Activated naive CD4-positive, alpha-beta T cell treated with anti-CD3 and anti-CD28 coated beads, Interleukin-2, amount 50 U/mL, for 24 hours (primary cell): ENCODE data around the gene ZBED1.
"Not testable (repeated sequence)": the region's sequence is repeated elsewhere in the genome, so short reads cannot be mapped to it uniquely, and the experiment has no call there.

ENCODE experiments used
- H3K27ac Mint-ChIP-seq: one replicate; pipeline ENCODE4 v1.8.0; 2021; ENCODE audit warnings: mild to moderate bottlenecking, mixed read lengths
- H3K27me3 Mint-ChIP-seq: one replicate; pipeline ENCODE4 v1.8.0; 2021; ENCODE audit warnings: mixed read lengths
- H3K36me3 Mint-ChIP-seq: one replicate; pipeline ENCODE4 v1.8.0; 2021; ENCODE audit warnings: mixed read lengths
- H3K4me1 Mint-ChIP-seq: one replicate; pipeline ENCODE4 v1.8.0; 2021; ENCODE audit warnings: mixed read lengths
- H3K4me3 Mint-ChIP-seq: one replicate; pipeline ENCODE4 v1.8.0; 2021; ENCODE audit warnings: mild to moderate bottlenecking, mixed read lengths
- H3K9me3 Mint-ChIP-seq: one replicate; pipeline ENCODE4 v1.8.0; 2021; ENCODE audit warnings: mixed read lengths

Gene ZBED1

DNA sequence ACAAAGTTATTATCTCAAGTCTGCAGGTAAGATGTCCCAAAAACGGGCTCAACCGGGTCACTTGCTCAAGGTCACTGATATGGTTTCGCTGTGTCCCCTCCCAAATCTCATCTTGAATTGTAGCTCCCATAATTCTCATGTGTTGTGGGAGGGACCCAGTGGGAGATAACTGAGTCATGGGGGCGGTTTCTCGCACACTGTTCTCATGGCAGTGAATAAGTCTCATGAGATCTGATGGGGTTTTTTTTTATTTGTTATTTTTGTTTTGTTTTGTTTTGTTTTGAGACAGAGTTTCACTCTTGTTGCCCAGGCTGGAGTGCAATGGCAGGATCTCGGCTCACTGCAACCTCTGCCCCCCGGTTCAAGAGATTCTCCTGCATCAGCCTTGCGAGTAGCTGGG lies 4.6 kb upstream of the ZBED1 start:
- H3K27ac Mint-ChIP-seq, H3K36me3 Mint-ChIP-seq, H3K9me3 Mint-ChIP-seq, H3K4me3 Mint-ChIP-seq, H3K27me3 Mint-ChIP-seq, H3K4me1 Mint-ChIP-seq: not testable (repeated sequence)

DNA sequence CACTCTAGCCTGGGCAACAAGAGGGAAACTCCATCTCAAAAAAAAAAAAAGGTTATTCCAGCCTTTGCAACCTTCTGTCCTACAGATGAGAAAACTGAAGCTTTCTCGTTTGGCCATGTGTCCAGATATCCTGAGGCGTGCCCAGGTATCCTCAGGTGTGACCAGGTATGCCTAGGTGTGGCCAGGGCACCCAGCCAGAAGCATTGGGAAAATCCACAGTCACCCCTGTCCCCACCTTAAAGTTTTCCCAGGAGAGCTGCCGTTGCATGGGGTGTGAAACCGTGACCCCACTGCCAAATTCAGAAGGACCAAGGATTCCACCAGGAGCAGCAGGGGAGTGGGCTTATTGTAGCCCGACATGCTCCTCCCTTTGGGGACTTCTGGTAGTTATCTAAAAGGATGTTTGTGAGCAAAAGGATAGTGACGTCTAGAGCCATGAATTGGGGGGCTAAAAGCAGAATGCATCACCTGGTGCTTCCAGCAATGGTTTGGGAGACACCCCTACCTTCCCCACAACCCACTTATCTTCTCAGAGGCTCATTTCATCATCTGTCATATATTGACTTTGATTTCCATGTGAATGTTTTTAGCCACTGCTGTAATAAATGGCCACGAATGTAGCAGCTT lies 4.0 kb upstream of the ZBED1 start:
- Mint-ChIP-seq H3K4me3 (no peak overlapping the region), H3K36me3 (no peaks in the 10 kb centered on the region), H3K9me3 (no peaks in the 10 kb centered on the region), H3K27me3 (no peaks in the 10 kb centered on the region), H3K27ac (no peak overlapping the region), H3K4me1 (peaks cover 3% of the 10 kb centered on the region)

DNA sequence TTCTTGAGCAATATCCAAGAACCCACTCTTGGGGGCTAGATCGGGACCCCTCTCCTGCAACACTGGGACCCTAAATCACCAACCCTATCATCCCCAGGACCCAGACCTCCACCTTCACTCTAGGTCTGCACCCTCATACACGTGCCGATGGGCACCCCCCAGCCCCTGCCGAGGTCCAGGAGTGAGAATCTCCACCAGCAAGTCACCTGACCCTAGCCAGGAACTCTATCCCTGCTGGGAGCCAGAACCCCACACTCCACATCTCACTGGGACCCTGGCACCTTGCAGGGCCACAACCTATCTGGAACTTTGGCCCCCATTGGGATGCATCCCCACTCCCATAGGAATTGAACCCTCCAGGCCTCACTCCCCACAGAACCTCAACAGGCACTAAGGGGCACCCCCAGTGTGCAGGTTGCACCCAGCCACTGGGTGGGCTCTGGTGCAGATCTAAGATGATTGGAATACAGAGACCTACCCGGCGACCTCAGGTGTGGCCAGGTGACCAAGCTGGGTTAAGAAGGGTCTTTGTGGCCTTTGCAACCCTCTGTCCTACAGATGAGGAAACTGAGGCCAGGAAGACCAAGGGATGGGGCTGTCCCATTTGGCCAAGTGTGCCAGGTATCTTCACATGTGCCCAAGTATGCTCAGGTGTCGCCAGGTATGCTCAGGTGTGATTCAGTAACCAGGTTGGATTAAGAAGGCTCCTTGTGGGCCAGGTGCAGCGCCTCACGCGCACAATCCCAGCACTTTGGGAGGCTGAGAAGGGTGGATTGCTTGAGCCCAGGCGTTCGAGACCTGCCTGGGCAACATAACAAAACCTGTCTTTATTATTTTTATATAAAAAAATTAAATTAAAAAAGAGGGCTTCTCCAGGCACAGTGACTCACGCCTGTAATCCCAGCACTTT lies 3.1 kb upstream of the ZBED1 start:
- Mint-ChIP-seq H3K27ac (no peak overlapping the region), H3K4me1 (peaks cover 12% of the 10 kb centered on the region), H3K36me3 (no peaks in the 10 kb centered on the region), H3K4me3 (no peak overlapping the region), H3K27me3 (no peaks in the 10 kb centered on the region), H3K9me3 (no peaks in the 10 kb centered on the region)

DNA sequence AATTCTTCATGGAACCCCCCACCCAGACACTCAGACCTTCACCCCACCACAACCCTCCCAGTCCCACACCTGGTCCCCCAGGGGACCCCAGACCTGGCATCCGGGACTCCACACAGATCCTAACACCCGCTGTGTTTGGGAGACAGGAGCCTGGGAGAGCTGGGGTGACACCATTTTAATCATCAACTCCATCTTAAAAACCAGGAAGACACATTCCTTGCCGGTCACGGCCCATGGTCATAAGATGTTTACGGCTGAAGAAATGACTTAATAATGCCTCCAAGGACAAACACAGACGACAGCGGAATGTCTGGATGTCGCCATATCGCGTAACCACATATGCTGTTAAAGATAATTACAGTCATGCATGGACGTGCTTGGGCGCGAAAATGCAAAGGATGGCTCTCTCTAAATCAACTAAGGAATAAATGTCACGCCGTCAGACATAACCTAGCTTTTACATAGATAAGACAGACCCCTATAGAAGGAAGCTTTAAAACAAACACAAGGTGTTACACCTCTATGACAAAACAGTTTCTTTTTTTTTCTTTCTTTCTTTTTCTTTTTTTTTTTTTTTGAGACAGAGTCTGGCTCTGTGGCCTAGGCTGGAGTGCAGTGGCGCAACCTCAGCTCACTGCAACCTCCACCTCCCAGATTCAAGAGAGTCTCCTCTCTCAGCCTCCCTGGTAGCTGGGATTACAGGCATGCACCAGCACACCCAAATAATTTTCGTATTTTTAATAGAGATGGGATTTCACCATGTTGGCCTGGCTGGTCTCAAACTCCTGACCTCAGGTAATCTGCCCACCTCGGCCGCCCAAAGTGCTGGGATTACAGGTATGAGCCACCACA lies 2.1 kb upstream of the ZBED1 start:
- Mint-ChIP-seq H3K4me1 (peaks cover 22% of the 10 kb centered on the region), H3K4me3 (no peak overlapping the region), H3K27me3 (no peaks in the 10 kb centered on the region), H3K36me3 (no peaks in the 10 kb centered on the region), H3K27ac (no peak overlapping the region), H3K9me3 (no peaks in the 10 kb centered on the region)

DNA sequence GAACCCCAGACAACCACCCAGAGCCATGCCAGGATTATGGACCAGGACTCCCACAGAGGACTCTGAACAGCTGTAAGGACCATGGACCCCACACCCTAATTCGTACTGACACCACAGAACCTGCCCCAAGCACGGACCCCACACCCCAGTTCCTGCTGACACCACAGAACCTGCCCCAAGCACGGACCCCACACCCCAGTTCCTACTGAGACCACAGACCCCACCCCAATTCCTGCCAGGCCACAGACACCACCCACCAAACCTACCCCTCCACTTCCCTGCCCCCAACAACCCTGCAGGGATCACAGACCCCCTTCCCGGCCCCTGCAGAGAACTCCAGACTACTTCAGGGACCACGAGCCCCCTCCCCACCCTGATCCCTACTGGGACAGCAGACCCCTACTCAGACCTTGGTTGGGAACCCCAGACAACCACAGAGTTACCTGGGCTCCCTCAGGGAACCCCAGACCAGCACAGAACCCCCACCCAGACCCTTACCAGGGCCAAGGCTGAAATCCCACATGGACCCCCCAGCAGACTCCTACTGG lies 1.4 kb upstream of the ZBED1 start:
- Mint-ChIP-seq H3K4me3 (peak overlapping the region; percentile 63), H3K9me3 (no peaks in the 10 kb centered on the region), H3K27ac (peak overlapping the region; percentile 80), H3K36me3 (no peaks in the 10 kb centered on the region), H3K27me3 (no peaks in the 10 kb centered on the region), H3K4me1 (peaks cover 27% of the 10 kb centered on the region)

DNA sequence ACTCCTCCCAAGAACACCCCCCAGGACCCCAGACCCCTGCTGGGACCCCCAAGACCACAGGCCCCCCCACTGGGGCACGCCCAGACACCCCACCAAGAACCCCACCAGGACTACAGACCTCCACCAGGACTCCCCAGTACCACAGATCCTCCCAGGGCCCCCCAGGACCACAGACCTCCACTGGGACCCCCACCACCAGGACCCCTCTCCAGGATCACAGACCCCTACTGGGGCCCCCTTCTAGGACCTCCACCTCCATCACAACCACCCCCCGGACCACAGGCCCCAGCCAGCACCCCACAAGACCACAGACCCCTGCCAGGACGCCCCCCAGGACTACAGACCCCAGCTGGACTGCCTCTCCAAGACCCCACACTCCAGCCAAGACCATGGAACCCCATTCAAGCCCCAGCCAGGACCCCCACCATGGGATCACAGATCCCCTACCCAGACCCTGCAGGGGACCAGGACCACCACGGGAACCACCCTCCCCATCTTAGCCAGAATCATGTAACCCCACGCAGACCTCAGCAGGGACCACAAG lies 855 bp upstream of the ZBED1 start:
- Mint-ChIP-seq H3K36me3 (no peaks in the 10 kb centered on the region), H3K9me3 (no peaks in the 10 kb centered on the region), H3K4me1 (peaks cover 27% of the 10 kb centered on the region), H3K27ac (peak overlapping the region; percentile 80), H3K27me3 (no peaks in the 10 kb centered on the region), H3K4me3 (peak overlapping the region; percentile 63)

DNA sequence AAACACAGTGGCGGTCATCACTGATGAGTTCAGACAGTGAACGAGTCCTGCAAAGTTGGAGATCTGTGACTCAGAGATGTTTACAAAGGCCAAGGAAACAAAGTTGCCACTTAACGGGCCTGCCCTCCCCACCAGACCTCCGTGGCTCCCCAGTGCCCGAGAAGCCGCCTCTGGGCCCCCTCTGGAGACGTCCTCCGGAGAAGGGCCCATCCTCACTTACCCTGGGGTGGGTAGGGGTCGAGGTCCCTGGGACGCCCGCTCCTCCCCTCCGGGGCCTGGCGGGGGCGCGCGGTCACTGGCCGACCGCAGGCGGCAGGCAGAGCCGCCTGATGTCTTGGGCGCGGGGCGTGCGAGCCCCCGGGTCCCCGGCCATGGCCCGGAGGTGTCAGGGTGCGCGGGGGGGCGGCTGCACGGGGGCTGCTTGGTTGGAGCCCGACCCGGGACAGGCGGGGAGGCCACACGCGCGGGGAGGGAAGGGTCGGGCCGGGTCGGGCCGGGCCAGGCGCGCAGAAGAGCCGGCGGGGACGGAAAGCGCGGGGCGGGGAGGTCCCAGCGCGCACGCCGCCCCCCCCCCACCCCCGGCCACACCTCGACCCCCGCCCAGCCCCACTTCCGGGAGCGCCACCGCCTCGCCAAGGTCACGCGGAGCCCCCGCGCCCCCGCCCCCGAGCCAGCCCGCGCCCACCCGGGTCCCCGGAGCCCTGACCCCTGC lies 529 bp downstream of the ZBED1 start:
- H3K9me3 Mint-ChIP-seq: no peaks in the 10 kb centered on the region

DNA sequence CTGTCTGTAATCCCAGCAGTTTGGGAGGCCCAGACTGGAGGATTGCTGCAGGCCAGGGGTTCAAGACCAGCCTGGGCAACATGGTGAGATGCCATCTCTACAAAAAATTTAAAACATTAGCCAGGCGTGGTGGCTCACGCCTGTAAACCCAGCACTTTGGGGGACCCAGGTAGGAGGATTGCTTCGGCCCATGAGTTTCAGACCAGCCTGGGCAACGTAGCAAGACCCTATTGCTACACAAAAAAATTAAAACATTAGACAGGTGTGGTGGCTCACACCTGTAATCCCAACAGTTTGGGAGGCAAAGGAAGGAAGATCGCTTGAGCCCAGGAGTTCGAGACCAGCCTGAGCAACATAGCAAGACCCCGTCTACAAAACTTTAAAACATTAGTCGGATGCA lies 1.3 kb downstream of the ZBED1 start:
- Mint-ChIP-seq H3K36me3 (no peaks in the 10 kb centered on the region), H3K27ac (peak overlapping the region; percentile 90), H3K4me1 (peaks cover 27% of the 10 kb centered on the region), H3K27me3 (no peaks in the 10 kb centered on the region), H3K4me3 (peak overlapping the region; percentile 86), H3K9me3 (no peaks in the 10 kb centered on the region)

More for the DNA sequence above, 529 bp downstream of the ZBED1 start:
- Mint-ChIP-seq H3K27me3 (no peaks in the 10 kb centered on the region), H3K27ac (peak overlapping the region; percentile 83), H3K4me3 (peak overlapping the region; percentile 86), H3K4me1 (peaks cover 27% of the 10 kb centered on the region), H3K36me3 (no peaks in the 10 kb centered on the region)

DNA sequence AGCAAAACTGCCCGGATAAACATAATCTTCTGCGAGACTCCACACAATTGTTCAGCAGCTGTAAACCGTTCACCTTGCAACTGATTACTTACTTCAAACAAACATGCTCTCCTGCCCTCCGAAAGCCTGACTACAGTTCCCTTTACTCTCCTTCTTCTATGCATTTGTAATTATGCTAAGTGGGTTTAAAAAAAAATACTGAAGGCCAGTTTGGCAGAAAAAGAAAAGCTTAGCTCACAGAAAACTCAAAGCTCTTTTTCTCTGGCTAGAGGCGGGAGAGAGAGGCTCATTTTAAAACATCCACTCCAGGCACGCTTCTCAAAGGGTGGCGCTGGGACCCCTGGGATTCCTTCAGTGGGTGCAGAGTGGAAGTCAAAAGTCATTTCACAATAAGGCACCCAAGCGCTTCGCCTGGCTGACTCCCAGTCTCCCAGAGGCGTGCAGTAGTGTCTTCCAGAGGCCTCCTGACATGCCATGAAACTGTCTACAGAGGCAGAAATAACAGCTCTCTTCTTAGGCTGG lies 1.9 kb downstream of the ZBED1 start:
- H3K9me3 Mint-ChIP-seq: no peaks in the 10 kb centered on the region
- H3K4me1 Mint-ChIP-seq: peaks cover 27% of the 10 kb centered on the region
- no peaks in the 10 kb centered on the region for H3K27me3 Mint-ChIP-seq
- peak overlapping the region; percentile 90 for H3K27ac Mint-ChIP-seq
- no peaks in the 10 kb centered on the region for H3K36me3 Mint-ChIP-seq
- peak overlapping the region; percentile 86 for H3K4me3 Mint-ChIP-seq

DNA sequence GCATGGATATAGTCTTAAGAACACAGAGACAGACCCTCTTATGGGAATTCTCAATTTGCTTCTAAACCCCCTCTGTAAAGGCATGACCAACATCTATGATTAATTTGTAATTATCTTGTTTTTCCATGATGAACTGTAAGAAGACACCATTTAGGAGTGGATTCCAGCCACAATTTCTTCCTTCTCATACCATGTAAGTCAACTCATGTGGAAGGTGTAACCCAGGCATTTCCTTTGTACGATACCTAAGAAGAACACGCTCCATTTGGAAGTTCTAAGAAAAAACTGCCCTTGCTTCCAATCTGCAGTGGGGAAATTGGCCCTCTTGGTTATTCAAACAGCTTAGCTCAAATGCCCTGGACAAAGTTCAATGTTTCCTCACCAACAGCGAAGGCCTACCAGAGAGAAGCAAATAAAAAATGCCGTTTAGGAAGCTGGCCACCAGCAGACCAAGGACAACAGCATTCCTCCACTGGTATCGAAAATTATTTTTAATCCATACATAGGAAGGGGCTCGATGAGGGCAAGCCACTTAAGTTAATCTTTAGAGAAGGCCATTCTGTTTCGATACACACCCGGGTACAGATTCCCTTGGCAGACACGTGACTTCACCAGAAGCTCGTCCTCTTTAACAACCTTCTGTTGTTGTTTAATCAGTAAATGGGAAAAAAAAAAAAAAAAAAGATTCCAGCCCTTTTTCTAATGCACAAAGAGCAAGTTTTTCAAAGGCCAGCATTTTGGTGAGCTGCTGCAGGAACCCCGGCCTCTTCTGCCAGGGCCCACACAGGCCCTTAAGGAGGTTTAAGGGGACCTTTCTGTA lies 2.6 kb downstream of the ZBED1 start:
- peak overlapping the region; percentile 86 for H3K4me3 Mint-ChIP-seq
- H3K4me1 Mint-ChIP-seq: peaks cover 27% of the 10 kb centered on the region
- no peaks in the 10 kb centered on the region for H3K9me3 Mint-ChIP-seq
- no peaks in the 10 kb centered on the region for H3K36me3 Mint-ChIP-seq
- peak overlapping the region; percentile 37 for H3K27ac Mint-ChIP-seq
- H3K27me3 Mint-ChIP-seq: no peaks in the 10 kb centered on the region

DNA sequence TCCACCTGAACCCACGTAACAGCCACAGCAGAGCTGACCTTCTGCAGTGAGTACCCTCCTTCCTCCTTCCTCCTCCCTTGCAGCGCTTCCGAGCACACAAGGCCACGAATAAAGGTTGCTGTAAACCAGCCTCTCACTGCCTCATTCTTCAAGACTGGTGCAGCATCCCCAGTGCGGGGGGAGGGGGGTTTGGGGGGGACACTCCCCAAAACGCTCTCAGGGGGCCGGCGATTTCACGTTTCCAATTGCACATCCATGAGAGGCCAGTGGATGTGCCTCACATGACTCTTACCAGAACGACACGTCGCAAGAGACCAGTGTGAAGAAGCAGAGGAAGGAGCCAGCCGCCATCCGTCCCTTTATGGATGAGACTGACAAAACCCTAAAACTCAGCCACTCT lies 5.2 kb downstream of the ZBED1 start:
- Mint-ChIP-seq H3K9me3 (no peaks in the 10 kb centered on the region), H3K27me3 (no peaks in the 10 kb centered on the region), H3K4me3 (no peak overlapping the region), H3K4me1 (peaks cover 24% of the 10 kb centered on the region), H3K36me3 (peaks cover 1% of the 10 kb centered on the region), H3K27ac (no peak overlapping the region)

DNA sequence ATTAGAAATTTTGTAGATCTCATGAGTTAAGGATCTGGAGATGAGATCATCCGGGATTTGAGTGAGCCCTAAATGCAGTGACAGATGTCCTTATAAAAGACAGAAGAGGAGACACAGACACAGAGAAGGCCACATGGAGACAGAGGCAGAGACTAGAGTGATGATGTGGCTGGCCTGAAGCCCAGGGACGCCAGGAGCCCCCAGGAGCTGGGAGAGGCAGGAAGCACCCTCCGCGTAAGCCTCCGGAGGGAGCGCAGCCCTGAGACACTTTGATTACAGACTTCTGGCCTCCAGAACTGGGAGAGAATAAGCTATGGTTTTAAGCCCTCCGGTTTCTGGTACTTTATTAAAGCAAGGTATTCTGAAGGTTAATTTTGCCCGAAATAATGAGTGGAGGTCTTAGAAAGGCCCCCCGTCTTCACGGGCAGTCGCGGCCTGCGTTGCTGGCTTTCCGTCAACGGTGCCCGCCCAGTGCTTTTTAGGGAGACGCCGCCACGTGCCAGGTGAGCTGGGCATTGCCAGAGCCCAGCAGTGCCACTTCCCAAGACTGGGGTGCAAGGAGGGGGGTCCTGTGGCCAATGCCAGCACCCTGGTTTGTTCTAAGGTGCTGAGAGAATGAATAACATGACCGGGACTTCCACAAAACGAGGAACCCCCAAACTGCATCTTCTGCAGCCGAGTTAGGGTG lies 8.1 kb downstream of the ZBED1 start:
- no peak overlapping the region for H3K4me3 Mint-ChIP-seq
- H3K9me3 Mint-ChIP-seq: no peaks in the 10 kb centered on the region
- H3K4me1 Mint-ChIP-seq: peaks cover 3% of the 10 kb centered on the region
- H3K27ac Mint-ChIP-seq: no peak overlapping the region
- peaks cover 8% of the 10 kb centered on the region for H3K36me3 Mint-ChIP-seq
- H3K27me3 Mint-ChIP-seq: no peaks in the 10 kb centered on the region

DNA sequence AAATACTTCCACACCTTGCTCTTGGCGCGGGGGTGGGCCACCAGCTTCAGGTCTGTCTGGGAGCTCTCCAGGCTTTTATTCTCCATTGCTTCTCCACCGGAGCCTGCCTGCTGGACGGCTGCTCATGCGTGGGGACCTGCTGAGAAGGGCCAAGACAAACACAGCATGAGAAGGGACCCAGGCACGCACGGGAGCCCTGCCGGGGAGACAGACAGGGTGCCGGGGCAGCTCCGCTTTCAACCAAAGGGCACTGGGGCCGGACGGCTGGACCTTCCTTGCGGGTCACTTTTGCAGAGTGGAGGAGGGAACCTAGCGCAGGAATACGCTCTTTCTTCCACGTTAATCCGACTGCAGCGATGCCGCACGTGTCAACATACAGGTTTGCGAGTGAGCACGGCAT lies 10.1 kb downstream of the ZBED1 start:
- no peaks in the 10 kb centered on the region for H3K27me3 Mint-ChIP-seq
- H3K36me3 Mint-ChIP-seq: peaks cover 12% of the 10 kb centered on the region
- no peak overlapping the region for H3K4me3 Mint-ChIP-seq
- H3K9me3 Mint-ChIP-seq: no peaks in the 10 kb centered on the region
- no peak overlapping the region for H3K27ac Mint-ChIP-seq
- H3K4me1 Mint-ChIP-seq: no peaks in the 10 kb centered on the region
